NT2/D1 (cell line): ENCODE results near the gene IDH2.

Source experiments
- DNase-seq: peaks from one replicate; pipeline ENCODE4 v3.0.0-alpha.2; 2011; ENCODE audit warnings: low read depth, low spot score
- H3K27me3 ChIP-seq: 2 replicates; pipeline ENCODE4 v1.6.0; 2011; ENCODE audit warnings: mild to moderate bottlenecking; ENCODE audit not compliant: insufficient read length, insufficient read depth
- H3K36me3 ChIP-seq: 2 replicates; pipeline ENCODE4 v1.6.1; 2011; ENCODE audit warnings: mild to moderate bottlenecking, low read length, mixed read lengths; ENCODE audit not compliant: insufficient read depth, insufficient read length
- H3K4me1 ChIP-seq: 2 replicates; pipeline ENCODE4 v1.5.1; 2011; ENCODE audit not compliant: insufficient read depth, insufficient read length
- H3K4me3 ChIP-seq: 2 replicates; pipeline ENCODE4 v1.5.1; 2011; ENCODE audit warnings: low read depth; ENCODE audit not compliant: insufficient read length
- H3K9ac ChIP-seq: 2 replicates; pipeline ENCODE4 v1.6.0; 2011; ENCODE audit warnings: low read depth; ENCODE audit not compliant: insufficient read length
- H3K9me3 ChIP-seq: 2 replicates; pipeline ENCODE4 v1.5.1; 2011; ENCODE audit warnings: mild to moderate bottlenecking, low read length; ENCODE audit not compliant: insufficient read depth
- SUZ12 ChIP-seq: IDR thresholded peaks from 2 replicates; pipeline ENCODE4 v1.6.1; 2011; ENCODE audit not compliant: insufficient read length, insufficient read depth; ENCODE audit errors: extremely low read depth
- YY1 ChIP-seq: IDR thresholded peaks from 2 replicates; pipeline ENCODE4 v1.6.1; 2011; ENCODE audit not compliant: insufficient read length, insufficient read depth
- ZNF274 ChIP-seq: IDR thresholded peaks from 2 replicates; pipeline ENCODE4 v1.6.1; 2011; ENCODE audit warnings: mild to moderate bottlenecking, low read depth, low read length

Gene IDH2

GRCh38 chr15:90065682-90066049 lies 36.6 kb downstream of the IDH2 start:
- DNase-seq, result no peak
- TF ChIP-seq SUZ12 (no peak), ZNF274 (no peak), YY1 (no peak)
- peaks cover 30% of the 10 kb centered on the region for H3K36me3 ChIP-seq
- H3K9me3 ChIP-seq, result no peaks in the 10 kb centered on the region
- no peak overlapping the region for H3K9ac ChIP-seq
- no peak overlapping the region for H3K4me3 ChIP-seq
- H3K27me3 ChIP-seq, result no peaks in the 10 kb centered on the region
- H3K4me1 ChIP-seq, result peaks cover 25% of the 10 kb centered on the region

GRCh38 chr15:90064911-90065681 lies 37.2 kb downstream of the IDH2 start:
- H3K4me1 ChIP-seq, result peaks cover 25% of the 10 kb centered on the region
- no peak for DNase-seq
- H3K9me3 ChIP-seq, result no peaks in the 10 kb centered on the region
- H3K27me3 ChIP-seq, result no peaks in the 10 kb centered on the region
- peak overlapping the region; percentile 6 for H3K9ac ChIP-seq
- peaks cover 25% of the 10 kb centered on the region for H3K36me3 ChIP-seq
- TF ChIP-seq SUZ12 (no peak), ZNF274 (no peak), YY1 (no peak)
- H3K4me3 ChIP-seq, result no peak overlapping the region

- Histone ChIP-seq H3K36me3 (peaks cover 17% of the 10 kb centered on the region), H3K9me3 (peaks cover 3% of the 10 kb centered on the region; the same call in 1 of the 2 replicates), H3K4me1 (peaks cover 35% of the 10 kb centered on the region), H3K4me3 (no peak overlapping the region), H3K27me3 (no peaks in the 10 kb centered on the region), H3K9ac (peak overlapping the region; percentile 47)
- no peak for TF ChIP-seq SUZ12
- no peak for TF ChIP-seq ZNF274
- no peak for TF ChIP-seq YY1
- DNase-seq, result no peak
Measured at GRCh38 chr15:90063770-90064247, 38.5 kb downstream of the IDH2 start.

GRCh38 chr15:90062973-90063769 lies 39.1 kb downstream of the IDH2 start:
- H3K4me3 ChIP-seq, result no peak overlapping the region
- no peak for DNase-seq
- peaks cover 3% of the 10 kb centered on the region; the same call in 1 of the 2 replicates for H3K9me3 ChIP-seq
- no peaks in the 10 kb centered on the region for H3K27me3 ChIP-seq
- H3K4me1 ChIP-seq, result peaks cover 35% of the 10 kb centered on the region
- peak overlapping the region; percentile 47 for H3K9ac ChIP-seq
- TF ChIP-seq YY1 (no peak), SUZ12 (no peak), ZNF274 (no peak)
- peaks cover 14% of the 10 kb centered on the region for H3K36me3 ChIP-seq

GRCh38 chr15:90062462-90062932 lies 39.8 kb downstream of the IDH2 start:
- Histone ChIP-seq H3K36me3 (peaks cover 7% of the 10 kb centered on the region), H3K4me3 (no peak overlapping the region), H3K4me1 (peaks cover 35% of the 10 kb centered on the region), H3K9ac (peak overlapping the region; percentile 14), H3K27me3 (no peaks in the 10 kb centered on the region), H3K9me3 (peaks cover 3% of the 10 kb centered on the region; the same call in 1 of the 2 replicates)
- no peak for TF ChIP-seq ZNF274
- no peak for TF ChIP-seq SUZ12
- no peak for TF ChIP-seq YY1
- DNase-seq, result no peak

- TF ChIP-seq SUZ12, result no peak
- TF ChIP-seq YY1, result no peak
- no peak for TF ChIP-seq ZNF274
- Histone ChIP-seq H3K9ac (peak overlapping the region; percentile 14), H3K4me3 (no peak overlapping the region), H3K4me1 (peaks cover 39% of the 10 kb centered on the region), H3K9me3 (peaks cover 3% of the 10 kb centered on the region; the same call in 1 of the 2 replicates), H3K36me3 (peaks cover 3% of the 10 kb centered on the region), H3K27me3 (no peaks in the 10 kb centered on the region)
- peak; percentile 90 for DNase-seq
Measured at GRCh38 chr15:90062023-90062442, 40.2 kb downstream of the IDH2 start.

GRCh38 chr15:90060797-90061196 lies 41.5 kb downstream of the IDH2 start:
- TF ChIP-seq ZNF274 (no peak), YY1 (no peak), SUZ12 (no peak)
- no peak overlapping the region for H3K9ac ChIP-seq
- no peak overlapping the region for H3K4me3 ChIP-seq
- H3K27me3 ChIP-seq, result no peaks in the 10 kb centered on the region
- H3K36me3 ChIP-seq, result no peaks in the 10 kb centered on the region
- peaks cover 3% of the 10 kb centered on the region; the same call in 1 of the 2 replicates for H3K9me3 ChIP-seq
- no peak for DNase-seq
- peaks cover 42% of the 10 kb centered on the region for H3K4me1 ChIP-seq
